K562 (cell line): ENCODE measurements around the gene EXTL1. TPM values are rescaled to one million over a fixed set of nuclear protein-coding genes. Genes with fewer than 3 reads are reported as not detected.

Experiments used
- CBX5 ChIP-seq: IDR thresholded peaks from 2 replicates; pipeline ENCODE4 v1.6.1; 2014; ENCODE audit warnings: low read depth, borderline replicate concordance
- MEF2D ChIP-seq: conservative IDR thresholded peaks from 2 replicates; pipeline ENCODE4 v1.6.1; 2016; ENCODE audit warnings: low read depth, missing genetic modification characterization, missing compliant biosample characterization
- MNT ChIP-seq, 2 experiments: fragments of 450-650 bp; conservative IDR thresholded peaks; 2 replicates each; pipeline ENCODE4 v1.6.1; 2017; ENCODE audit warnings: mild to moderate bottlenecking in 2 of 2, moderate library complexity in 2 of 2
- NBN ChIP-seq: fragments of 450-650 bp; IDR thresholded peaks from 2 replicates; pipeline ENCODE4 v1.6.1; 2016; ENCODE audit warnings: low read depth, mild to moderate bottlenecking
- NR2C2 ChIP-seq, 2 experiments: fragments of 200-800 bp in 1 of 2; sonication (Bioruptor generic) in 1 of 2; sonication (generic) in 1 of 2; formaldehyde crosslinking in 1 of 2; IDR thresholded peaks; 2 replicates each; pipeline versions ENCODE4 v1.6.1 to v1.8.0; 2016 to 2022; ENCODE audit warnings: mild to moderate bottlenecking in 1 of 2, missing compliant biosample characterization in 1 of 2, missing genetic modification characterization in 1 of 2, missing genetic modification reagents in 1 of 2
- SAP30 ChIP-seq: fragments of 200-600 bp; sonication (generic); IDR thresholded peaks from 2 replicates; pipeline ENCODE4 v1.6.1; 2012; ENCODE audit warnings: borderline replicate concordance, low read depth, mild to moderate bottlenecking, moderate library complexity, low read length, control low read depth, inconsistent platforms; ENCODE audit not compliant: insufficient read depth, poor library complexity, severe bottlenecking
- STAT6 ChIP-seq: sonication (generic); formaldehyde crosslinking; IDR thresholded peaks from 2 replicates; pipeline ENCODE4 v1.8.1; 2023; ENCODE audit warnings: mild to moderate bottlenecking, missing genetic modification reagents
- USF1 ChIP-seq: sonication (generic); formaldehyde crosslinking; IDR thresholded peaks from 2 replicates; pipeline ENCODE4 v1.9.0; 2022; ENCODE audit warnings: mild to moderate bottlenecking, missing genetic modification reagents
- ZHX1 ChIP-seq: fragments of 150-350 bp; conservative IDR thresholded peaks from 2 replicates; pipeline ENCODE4 v1.6.1; 2014; ENCODE audit warnings: low read length
- polyA plus RNA-seq, 8 experiments: library from polyadenylated mRNA; depleted of rRNA in 4 of 8; stranded (reverse) in 5 of 8; unstranded in 3 of 8; fragments of >200 nt; fragmentation: Nextera tagmentation in 2 of 8; fragmentation: Illumina TruSeq in 1 of 8; extraction: Ambion mirVana in 2 of 8; extraction: Trizol in 1 of 8; gene quantifications; 2 replicates each; pipeline versions ENCODE4 v1.2.1 to v1.2.3, GENCODE V29; 2011 to 2014; ENCODE audit warnings: inconsistent platforms in 1 of 8, missing spikeins in 1 of 8
- total RNA-seq, 7 experiments: library from RNA; depleted of rRNA in 6 of 7; stranded (reverse); fragments of >200 nt in 6 of 7; fragmentation: Illumina TruSeq in 2 of 7; extraction: Trizol in 2 of 7; gene quantifications; 2 replicates each; pipeline versions ENCODE4 v1.2.1 to v1.2.3, GENCODE V29; 2011 to 2021; ENCODE audit warnings: low replicate concordance in 1 of 7

EXTL1 gene
- total and polyA plus RNA-seq, 9 of the 15 experiments (the other 6 are each of a cell fraction or from before 2014, with no cell fraction given), result 0.04 to 0.23 (median 0.08) TPM; not detected in 3

- TF ChIP-seq MNT (conservative IDR thresholded peaks at IDR 0.05) (0 out of 4 replicates have a peak, but pooled peaks of 1 of the 2 experiments have one; percentile 20), SAP30 (no peak), NR2C2 (CRISPR knock-in tag; IDR thresholded peaks at IDR 0.05) (no peak), NR2C2 (tag; IDR thresholded peaks at IDR 0.05) (peak; percentile 73), MEF2D (tag) (peak; percentile 92), STAT6 (CRISPR knock-in tag) (no peak), ZHX1 (no peak), USF1 (CRISPR knock-in tag) (peak; percentile 90), NBN (no peak), CBX5 (no peak)
Observed at GRCh38 chr1:26049531-26050247, 28.1 kb downstream of the EXTL1 start (continued).
